Measurements from ENCODE around the gene MT1F.
"Not testable (repeated sequence)": the region's sequence is repeated elsewhere in the genome, so short reads cannot be mapped to it uniquely, and the experiment has no call there.

The MT1F gene

DNA sequence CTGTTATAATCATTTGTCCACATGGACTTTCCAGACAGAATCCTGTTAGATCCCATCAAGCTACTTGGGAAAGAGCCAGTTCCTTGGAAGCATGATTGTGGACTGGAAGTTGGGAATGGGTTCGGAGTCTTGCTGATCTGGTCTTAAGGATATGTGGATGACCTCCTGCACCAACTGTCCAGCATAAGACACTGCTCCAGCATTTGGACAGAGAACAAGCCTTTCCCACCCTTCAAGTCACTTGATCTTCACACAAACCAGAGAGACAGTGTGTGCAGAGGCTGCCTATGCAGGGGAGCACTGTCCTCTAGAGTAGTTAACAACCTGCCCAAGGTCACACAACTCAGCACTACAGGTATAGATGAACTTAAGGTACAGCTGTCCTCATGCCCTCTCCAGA lies 11.9 kb upstream of the MT1F start:
- no peak for FAIRE-seq

DNA sequence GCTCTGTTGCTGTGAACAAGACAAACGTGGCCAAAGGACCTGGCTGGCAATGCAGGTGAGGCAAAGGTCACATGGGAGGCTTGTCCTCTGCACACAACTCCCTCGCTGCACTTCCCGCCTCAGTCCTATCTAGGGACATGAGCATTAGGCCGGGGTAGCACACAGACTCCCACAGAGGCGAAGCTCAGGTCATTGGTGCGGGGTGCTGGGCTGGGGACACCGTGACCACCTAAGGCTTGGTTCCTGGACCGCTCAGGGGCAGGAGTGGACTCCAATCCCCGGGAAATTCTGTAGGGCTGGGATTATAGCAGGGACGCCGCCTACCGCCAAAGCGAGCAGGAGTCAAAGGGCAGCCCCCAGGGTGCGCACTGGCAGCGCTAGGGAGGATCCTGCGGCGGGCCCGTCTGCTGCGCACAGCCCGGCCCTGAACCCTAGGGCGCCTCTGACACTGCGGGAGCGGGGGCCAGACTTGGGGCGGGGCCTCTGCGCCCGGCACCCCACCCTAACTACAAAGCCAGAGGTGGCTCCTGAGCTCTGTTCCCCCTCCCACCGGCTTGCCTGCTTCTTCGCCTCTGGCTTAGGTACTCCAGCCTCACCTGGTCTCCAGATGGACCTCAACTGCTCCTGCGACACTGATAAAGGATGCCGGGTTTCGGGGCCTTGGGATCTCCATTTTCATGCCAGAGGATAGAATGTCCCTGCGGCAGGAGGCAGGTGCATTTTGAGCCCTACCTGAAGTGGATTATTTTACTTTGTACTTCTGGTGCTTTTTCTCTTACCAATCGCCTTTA lies 9.9 kb upstream of the MT1F start:
- FAIRE-seq = no peak

DNA sequence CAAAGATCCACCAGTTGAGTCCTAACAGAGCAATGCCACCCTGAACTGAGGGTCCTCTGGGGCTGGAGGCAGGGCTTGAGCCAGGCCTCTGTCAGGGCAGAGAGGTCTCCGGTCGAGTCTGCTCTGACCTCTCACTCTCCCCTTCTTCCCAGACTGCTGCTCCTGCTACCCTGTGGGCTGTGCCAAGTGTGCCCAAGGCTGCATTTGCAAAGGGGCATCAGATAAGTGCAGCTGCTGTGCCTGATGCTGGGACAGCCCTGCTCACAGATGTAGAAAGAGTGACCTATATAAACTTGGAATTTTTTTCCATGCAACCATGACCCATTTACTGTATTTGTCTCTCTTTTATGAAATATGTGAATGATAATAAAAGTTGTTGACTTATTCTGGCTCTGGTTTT lies 8.5 kb upstream of the MT1F start:
- no peak for FAIRE-seq

DNA sequence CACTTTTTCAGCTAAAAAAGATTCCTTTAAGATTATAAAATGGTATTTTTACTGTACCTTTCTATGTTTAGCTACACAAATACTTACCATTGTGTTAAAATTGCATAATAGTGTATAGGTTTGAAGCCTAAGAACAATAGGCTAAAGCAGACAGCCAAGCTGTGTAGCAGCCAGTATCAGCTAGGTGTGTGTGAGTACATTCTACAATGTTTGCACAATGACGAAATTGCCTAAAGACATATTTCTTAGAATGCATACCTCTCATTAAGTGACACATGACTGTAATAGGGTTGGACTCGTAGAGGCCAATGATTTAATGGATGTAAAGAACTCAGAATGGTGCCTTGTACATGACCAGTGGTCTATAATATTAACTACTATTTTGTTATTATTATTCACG lies 7.9 kb upstream of the MT1F start:
- FAIRE-seq = no peak

DNA sequence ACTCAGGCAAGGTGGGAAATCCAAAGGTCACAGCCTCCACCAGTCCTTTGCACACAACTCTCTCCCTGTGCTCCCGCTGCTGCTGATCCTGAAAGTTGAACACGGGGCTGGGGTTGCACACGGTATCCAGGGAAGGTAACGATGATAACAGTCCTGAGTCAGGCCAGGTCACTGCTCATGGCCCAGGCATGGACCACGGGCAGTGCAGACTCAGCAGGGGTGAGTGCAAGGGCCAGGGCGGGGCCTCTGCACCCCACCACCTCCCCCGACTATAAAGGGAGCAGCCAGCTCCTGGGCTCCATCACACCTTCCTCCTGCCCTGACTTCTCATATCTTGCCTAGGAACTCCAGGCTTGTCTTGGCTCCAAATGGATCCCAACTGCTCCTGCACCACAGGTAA lies 6.2 kb upstream of the MT1F start, which contains the start of gene MT1B:
TSS of gene MT1B (plus strand) at position 301 of the 400 bp plus-strand sequence. CDS start at position 369, 68 bp downstream.
- FAIRE-seq = no peak

DNA sequence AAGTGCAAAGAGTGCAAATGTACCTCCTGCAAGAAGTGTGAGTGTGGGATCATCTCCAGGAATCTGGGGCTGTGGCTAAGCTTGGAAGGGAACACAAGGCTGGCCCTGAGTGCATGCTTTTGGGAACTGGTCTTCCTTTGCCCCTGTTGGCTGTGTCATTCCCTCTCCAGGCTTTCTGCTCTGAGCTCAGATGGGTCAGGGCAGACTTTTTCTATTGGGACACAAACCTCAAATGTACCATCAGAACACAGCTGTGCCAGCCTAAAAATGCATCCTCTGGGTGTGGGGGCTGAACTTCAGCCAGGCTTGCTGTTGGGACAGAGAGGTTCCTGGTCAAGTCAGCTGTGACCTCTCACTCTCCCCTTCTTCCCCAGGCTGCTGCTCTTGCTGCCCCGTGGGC lies 5.2 kb upstream of the MT1F start:
- no peak for FAIRE-seq

DNA sequence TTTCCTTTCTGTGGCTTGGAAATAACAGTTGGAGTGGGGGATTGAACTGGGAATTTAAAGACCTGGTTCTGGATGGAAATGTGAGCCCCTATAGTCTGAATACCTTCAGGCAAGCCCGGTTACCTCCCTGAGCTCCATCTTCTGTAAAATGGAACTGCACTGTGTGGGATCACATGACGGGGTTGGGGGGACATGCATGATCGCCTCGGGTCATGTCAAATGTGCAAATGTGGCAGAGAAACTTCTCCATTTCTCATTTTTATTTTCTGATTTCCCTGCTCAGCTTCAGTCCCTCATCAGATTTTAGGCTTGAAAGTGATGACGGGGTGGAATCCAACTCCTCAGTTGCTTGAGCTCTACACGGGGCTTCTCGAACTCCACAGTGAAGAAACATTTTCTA lies 4.5 kb upstream of the MT1F start:
- FAIRE-seq = no peak

DNA sequence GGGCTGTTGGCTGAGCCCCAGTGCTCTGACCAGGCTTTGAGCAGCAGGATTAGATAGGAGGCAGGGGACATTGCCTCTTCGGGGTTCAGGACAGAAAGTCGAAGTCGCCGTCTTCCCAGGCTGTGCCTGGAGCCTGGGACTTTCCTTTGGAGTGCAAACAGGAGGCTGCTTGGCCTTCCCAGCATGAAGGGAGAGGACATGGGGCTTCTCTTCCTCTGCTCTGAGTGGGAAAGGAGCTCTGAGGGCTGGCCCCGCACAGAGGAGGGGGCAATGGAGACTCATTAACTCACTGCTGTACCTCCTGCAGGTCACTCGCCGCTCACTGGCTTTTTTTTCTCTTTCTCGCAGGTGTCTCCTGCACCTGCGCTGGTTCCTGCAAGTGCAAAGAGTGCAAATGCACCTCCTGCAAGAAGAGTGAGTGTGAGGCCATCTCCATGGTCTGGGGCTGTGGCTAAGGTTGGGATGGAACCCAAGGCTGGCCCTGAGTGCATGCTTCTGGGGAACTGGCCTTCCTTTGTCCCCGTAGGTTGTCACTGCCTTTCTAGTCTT lies 642 bp downstream of the MT1F start:
- FAIRE-seq = no peak

DNA sequence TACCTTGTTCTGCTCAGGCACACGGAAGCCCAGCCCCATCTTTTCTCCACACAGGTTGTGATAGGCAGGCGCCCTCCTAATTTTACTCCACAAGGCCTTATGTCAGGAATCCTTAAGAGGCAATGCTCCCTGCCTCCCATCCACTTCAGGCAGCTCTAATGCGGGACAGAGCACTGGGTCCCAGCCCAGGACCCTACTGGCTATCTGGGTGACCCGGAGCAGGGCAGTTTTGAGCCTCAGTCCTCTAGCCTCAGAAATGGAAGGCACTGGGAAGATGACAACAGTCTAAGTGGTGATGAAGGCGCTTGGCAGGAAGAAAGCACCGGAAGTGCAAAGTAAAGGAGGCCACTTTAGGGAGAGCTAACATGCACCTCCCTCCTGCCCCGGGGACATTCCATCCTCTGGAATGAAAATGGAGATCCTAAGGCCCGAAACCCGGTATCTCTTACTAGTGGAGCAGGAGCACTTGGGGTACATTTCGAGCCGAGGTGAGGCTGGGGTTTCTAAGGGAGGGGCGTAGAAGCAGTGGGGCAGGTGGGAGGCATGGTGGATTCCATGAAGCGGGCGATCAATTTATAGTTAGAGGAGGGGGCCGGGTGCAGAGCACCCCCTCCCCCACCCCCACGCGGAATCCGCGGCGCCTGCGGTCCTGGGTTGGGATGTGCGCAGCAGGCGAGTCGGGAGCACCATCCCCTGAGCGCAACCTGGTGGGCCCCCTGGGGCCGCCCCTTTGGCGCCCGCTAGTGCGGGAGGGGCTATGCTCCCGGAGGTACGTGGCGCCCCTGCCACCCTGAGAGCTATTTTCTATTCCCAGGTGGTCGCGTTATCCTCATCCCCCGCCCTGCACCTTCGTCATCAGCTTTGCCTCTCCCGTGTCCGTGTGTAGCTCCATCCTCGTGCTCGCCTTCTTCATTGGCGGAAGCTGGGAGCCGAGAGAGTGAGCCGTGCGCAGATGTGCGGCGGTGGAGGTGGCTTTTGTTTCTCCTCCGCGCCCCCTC lies 4.9 kb downstream of the MT1F start:
- FAIRE-seq = no peak

DNA sequence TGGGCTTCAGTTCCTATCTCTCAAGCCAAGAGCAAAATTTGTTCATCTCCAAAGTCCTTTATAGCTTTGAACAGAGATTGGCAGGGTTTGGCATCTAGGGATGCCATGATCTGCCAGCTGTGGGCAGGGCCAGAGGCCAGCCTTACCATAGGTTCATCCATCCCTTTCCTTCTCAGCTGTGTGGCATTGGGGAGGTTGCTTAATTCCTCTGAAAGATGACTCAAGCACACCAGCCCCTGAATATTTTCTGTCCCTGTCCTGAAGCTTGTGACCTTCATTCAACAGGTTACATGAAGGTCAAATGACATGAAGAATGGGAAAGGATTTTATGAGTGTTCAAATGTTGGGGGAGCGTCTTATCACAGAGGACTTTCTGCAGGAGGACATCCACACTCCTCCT lies 6.7 kb downstream of the MT1F start:
- FAIRE-seq = no peak

DNA sequence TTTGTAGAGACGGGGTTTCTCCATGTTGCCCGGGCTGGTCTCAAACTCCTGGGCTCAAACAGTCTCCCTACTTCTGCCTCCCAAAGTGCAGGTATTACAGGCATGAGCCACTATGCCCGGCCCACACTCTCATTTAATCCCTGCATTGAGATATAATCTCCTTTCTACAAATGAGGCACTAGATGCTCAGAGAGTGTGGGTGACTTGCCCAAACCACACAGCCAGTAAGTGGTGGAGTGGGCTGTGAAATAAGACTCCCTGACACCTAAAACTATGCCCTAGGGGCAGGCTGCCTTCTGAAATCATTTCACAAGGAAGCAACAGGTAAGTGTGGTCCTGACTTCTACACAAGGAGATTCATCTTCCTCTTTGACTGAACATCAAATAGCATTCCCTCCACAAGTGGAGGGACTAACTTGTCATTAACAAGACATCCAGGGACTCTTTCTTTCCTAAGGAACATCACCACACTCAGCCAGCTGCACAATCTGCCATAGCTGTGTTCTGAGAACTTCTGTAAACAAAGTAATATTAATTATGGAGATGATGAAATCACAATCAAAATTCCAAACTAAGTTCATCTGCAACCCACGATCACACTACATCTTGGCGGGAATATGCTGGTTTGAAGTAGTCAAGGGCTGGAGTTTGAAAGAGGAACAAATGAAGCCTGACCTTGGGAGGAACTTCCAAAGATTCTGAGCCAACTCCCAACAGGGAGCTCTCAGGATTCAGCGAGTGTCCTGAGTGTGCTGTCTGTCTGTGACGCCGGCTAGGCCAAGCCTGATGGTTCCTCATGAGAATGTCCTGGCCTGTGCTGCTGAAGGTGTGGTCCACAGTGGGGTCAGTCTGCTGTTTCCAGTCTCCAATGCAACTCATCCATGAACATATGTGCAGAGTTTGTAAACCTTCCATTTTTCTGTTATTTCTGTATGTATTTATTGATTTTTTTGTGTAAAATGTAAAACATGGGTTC lies 7.8 kb downstream of the MT1F start:
- FAIRE-seq = not testable (repeated sequence)

DNA sequence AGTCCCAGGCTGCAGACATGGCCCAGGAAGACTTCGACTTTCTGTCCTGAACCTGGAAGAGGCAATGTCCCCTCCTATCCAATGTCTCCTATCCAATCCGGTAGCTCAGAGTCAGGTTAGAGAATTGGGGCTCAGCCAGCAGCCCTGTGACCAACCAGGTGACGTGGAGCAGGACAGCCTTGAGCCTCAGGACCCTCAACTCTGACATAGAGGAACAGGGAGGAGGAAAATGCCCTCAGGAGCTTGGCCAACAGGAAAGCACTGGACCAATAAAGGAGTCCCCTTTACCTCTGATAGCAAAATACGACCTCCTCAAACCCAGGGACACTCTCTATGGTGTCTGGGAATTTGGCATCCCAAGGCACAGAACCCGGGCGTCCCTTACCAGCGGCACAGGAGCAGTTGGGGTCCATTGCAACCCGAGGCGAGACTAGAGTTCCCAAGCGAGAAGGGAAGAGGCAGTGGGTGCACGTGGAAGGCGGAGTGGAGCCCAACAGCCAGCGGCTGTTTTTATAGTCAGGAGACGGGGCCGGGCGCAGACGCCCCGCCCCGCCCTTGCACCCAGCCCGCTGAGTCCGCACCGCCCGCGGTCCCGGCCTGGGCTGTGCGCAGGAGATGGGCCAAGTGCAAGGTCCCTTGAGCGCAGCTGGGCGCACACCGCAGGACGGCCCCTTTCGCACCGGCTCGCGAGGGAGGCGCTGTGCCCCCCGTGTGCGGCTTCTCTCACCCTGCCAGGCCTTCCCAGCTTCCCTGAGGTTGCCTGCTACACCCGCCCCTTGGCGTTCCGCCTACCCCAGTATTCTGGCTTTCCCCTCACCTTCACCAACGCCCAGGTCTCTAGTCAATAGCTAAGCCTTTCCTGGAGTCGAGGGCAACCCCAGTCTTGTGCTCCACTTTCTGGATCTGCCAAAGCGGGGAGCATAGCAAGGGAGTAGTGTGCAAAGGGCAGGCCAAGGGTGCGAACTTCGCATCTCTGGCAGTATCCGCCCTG lies 10.1 kb downstream of the MT1F start, which contains the start of gene MT1G:
TSS of gene MT1G (minus strand) at position 485 of the 991 bp plus-strand sequence. CDS start at position 413, 72 bp downstream.
- FAIRE-seq = no peak

DNA sequence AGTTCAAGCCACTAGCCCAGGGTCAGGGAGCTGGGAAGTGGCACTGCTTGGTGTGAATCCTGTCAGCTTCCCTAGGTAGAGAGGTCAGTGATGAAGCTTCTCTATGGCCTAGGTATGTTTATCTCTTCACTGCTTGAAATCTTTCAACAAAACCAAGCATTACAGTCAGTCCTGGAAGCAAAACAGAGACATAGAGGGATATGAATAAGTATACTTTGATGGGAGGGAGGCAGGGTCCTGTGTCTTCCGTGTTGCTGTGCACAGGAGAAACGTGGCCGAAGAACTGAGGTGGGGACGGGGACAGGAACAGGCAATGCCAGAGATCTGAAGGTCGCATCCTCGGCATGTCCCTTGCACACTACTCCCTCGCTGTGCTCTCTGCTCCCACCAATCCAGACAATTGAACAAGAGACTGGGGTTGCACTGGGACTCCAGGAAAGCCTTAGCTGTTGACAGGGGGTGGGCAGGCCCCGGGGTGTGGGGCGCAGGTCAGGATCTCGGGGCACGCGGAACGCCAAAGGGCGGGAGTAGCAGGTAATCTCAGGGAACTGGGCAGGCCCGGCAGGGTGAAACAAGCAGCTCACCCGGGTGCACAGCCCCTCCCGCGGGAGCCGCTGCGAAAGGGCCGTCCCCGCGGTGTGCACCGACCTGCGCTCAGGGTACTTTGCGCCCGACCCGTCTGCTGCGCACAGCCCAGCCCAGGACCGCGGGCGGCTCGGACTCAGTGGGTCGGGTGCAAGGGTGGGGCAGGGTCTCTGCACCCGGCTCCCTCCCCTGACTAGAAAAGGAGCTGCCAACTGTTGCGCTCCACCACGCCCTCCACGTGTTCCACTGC lies 11.5 kb downstream of the MT1F start, which contains the start of gene MT1H:
TSS of gene MT1H (plus strand) at position 810 of the 835 bp plus-strand sequence. CDS start 71 bp downstream, outside the sequence.
- no peak for FAIRE-seq

DNA sequence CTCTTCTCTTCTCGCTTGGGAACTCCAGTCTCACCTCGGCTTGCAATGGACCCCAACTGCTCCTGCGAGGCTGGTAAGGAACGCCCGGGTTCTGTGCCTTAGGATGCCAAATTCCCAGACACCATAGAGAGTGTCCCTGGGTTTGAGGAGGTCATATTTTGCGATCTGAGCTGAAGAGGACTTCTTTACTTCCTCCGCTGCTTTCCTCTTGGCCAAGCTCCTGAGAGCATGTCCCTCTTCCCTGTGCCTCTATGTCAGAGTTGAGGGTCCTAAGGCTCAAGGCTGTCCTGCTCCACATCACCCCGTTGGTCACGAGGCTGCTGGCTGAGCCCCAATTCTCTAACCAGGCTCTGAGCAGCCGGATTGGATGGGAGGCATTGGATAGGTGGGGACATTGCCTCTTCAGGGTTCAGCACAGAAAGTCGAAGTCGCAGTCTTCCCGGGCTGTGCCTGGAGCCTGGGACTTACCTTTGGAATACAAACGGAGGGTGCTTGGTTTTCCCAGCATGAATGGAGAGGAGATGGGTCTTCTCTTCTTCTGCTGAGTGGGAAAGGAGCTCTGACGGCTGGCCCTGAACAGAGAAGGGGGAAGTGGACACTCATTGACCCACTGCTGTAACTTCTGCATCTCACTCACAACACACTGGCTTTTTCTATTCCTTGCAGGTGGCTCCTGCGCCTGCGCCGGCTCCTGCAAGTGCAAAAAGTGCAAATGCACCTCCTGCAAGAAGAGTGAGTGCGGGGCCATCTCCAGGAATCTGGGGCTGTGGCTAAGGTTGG lies 12.3 kb downstream of the MT1F start:
- no peak for FAIRE-seq

DNA sequence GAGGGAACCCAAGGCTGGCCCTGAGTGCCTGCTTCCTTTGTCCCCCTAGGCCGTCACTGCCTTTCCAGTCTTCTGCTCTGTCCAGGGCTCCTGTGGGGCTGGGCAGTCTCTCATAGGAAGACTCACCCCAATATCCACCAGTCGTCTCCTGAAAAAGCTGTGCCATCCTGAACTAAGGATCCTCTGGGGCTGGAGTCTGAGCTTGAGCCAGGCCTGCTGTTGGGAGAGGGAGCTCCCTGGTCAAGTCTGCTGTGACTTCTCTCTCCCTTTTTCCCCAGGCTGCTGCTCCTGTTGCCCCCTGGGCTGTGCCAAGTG lies 12.8 kb downstream of the MT1F start:
- FAIRE-seq = no peak

DNA sequence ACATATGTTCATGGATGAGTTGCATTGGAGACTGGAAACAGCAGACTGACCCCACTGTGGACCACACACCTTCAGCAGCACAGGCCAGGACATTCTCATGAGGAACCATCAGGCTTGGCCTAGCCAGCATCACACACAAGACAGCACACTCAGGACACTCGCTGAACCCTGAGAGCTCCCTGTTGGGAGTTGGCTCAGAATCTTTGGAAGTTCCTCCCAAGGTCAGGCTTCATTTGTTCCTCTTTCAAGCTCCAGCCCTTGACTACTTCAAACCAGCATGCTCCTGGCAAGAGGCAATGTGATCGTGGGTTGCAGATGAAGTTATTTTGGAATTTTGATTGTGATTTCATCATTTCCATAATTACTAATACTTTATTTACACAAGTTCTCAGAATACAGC lies 13.9 kb downstream of the MT1F start:
- not testable (repeated sequence) for FAIRE-seq

DNA sequence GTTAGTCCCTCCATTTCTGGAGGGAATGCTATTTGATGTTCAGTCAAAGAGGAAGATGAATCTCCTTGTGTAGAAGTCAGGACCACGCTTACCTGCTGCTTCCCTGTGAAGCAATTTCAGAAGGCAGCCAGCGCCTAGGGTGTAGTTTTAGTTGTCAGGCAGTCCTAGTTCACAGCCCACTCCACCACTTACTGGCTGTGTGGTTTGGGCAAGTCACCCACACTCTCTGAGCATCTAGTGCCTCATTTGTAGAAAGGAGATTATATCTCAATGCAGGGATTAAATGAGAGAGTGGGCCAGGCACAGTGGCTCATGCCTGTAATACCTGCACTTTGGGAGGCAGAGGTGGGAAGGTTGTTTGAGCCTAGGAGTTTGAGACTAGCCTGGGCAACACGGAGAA lies 14.4 kb downstream of the MT1F start:
- not testable (repeated sequence) for FAIRE-seq

DNA sequence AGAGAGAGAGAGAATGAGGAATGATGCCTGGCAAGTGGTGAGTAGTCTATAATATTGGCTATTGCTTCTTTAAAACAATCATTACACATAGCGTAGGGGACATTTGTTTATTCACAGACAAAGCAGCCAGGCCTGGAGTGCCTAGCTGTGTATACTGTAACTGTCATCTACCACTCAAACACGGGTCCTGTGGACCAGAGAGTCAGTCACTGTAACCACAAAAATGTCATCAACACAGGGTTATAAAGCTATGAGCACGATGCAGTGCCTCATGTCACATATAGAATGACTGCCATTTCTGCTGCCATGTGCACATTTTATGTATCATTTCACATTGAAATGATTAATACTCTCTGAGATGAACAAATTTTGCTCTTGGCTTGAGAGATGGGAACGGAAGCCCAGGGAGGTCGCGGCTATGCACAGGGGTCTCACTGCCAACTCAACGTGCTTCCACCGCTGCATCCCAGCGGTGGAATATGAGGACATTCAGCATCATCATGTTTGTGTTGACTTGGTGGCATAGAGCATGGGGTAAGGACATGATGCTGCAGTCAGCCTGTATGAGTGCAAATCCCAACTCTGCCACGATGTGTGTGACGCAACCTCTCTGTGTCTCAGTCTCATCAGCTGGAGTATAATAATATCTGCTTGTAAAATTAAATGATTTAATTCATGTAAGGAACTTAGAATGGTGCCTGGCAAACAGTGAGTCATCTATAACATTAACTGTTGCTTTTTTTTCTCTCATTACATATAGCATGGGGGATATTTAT lies 15.2 kb downstream of the MT1F start:
- FAIRE-seq = no peak

All from A204.1 (cell line).